Brain pericyte (primary cell): ENCODE measurements around the gene CCDC80.
"Not testable (repeated sequence)": the region's sequence is repeated elsewhere in the genome, so short reads cannot be mapped to it uniquely, and the experiment has no call there.

ENCODE experiments used
- DNase-seq: peaks from one replicate; pipeline ENCODE4 v3.0.0-alpha.2; 2012; ENCODE audit warnings: low read depth, low spot score

Gene CCDC80

DNA sequence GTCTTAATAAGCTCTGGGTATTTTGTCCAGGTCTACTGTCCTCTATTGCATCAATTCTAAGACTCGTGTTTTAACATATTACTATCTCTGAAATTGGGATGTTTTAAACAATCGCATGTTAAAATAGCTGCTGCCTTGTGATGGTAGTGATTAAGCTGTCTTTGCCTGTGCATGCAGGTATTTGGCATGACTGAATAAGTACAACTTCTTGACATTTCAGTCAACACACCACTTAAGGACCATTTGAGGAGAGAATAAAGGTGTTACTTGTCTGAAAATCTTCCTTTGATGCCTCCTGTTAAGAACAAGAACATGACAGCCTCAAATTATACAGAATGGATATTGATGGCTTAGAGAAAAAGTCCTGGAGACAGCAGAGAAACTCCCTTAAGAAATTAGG, 46.1 kb downstream of the CCDC80 start:
- no peak for DNase-seq

DNA sequence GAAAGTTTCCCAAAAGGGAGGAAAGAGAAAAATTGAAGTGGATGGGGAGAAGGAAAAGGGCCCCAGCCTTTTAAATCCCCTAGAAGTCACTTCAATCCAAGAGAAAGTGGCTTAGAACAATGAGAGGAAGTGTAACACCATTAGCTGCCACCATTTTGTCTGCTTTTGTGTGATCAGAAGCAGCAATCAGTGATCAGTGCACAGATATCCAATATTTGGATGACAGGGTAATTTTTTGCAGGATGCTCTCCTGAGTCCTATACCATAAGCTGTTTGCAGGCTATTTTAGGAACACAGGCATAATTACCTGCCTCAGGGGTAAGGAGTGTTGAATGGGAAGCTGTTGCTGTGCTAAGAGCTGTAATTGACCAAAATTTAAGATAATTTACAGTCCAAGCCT, 47.7 kb downstream of the CCDC80 start:
- no peak for DNase-seq

DNA sequence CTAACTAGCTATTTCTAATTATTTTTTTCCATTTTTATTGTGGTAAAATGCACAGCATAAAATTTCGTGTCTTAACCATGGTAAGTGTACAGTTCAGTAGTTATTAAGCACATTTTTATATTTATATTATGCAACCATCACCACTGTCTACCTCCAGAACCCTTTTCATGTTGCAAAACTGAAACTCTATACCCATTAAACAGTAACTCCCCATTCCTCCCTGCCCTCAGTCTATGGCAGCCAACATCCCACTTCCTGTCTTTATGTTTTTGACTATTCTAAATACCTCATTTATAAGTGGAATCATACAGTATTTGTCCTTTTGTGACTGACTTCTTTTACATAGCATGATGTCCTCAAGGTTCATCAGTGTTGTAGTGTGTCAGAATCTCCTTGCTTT, 53.6 kb downstream of the CCDC80 start:
- no peak for DNase-seq

DNA sequence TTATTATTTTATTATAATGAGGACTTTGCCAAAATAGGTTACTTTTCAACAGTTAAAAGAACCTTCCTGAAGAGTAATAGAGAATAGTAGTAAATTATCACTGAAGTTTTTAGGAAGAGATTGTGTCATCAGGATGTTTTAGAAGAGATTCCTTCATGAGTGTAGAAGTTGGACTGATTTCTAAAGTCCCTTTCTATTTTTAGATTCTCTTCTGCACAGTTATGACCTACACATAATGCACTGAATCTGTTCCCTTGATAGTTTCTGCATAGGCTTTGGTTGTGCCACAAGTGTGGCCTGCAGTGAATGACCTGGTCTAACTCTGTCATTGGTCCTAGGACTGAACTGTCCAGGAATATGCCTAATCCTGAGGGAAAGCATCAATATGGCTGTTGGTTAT, 55.2 kb downstream of the CCDC80 start:
- DNase-seq = no peak

DNA sequence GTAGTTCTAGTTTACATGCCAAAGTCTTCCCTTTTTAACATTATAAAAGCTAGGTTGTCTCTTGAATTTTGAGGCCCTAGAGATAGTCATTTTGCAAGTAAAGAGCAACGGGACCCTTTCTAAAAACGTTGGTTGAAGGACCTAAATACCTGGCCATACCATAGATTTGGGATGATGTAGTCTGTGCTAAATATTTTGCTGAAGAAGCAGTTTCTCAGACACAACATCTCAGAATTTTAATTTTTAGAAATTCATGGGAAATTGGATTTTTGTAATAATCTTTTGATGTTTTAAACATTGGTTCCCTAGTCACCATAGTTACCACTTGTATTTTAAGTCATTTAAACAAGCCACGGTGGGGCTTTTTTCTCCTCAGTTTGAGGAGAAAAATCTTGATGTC, 57.8 kb downstream of the CCDC80 start:
- no peak for DNase-seq

DNA sequence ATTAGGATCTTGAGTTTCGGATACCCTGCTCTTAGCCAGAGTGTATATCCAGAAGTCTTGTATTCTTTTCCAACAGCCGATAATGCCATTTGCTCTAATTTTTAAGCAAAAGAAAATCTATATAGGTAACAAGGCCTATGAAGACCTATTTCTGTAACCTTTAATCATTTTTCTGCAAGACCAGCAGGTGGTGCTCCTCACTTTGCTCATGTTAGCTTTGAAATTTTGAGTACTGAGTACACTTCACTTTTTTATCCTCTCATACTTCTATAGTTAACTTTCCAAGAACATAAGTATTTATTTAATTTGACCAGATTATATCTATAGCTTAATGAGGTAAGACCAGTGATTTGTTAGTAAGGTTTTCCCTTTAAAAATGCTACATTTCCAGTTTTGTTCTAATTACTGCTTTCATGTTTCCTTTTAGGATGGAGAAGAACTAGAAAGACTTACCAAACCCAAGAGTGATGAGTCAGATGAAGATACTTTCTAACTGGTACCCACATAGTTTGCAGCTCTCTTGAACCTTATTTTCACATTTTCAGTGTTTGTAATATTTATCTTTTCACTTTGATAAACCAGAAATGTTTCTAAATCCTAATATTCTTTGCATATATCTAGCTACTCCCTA, 58.6 kb downstream of the CCDC80 start:
- no peak for DNase-seq

DNA sequence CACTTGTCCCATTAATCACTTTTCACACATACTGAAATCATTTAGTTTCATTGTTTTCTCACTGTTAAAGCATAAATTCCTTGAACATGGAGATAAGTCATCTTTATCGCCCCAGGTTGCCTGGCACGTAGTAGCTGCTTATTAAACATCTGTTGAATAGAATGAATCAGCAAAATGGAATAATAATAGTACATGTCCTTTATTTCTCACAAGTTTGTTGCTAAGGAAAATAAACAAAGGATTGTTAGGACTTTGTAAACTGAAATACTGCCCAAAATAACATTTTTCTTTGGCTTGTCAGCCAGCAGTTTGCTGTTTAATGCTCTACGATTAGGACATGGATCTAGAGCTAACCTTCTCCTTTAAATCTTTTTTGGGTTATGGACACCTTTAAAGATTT, 61.2 kb downstream of the CCDC80 start:
- no peak for DNase-seq

DNA sequence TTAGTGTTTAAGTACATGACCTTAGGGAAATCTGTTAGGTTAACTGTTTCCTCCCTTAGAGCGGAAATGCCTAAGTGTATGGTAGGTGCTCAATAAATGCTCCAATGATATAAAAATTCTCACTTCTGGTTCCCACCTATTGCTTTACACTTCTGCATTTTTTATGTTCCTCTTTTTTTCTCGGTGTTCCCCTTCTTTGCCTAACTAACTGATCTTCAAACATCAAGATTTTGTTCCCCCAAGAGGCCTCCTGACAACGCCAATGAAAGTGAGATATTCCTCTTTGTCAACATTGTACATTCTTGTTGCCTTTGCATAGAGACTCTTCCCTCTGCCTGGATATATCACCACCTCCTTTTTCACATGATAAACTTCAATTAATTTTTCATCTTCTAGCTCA, 61.7 kb downstream of the CCDC80 start:
- DNase-seq = no peak

DNA sequence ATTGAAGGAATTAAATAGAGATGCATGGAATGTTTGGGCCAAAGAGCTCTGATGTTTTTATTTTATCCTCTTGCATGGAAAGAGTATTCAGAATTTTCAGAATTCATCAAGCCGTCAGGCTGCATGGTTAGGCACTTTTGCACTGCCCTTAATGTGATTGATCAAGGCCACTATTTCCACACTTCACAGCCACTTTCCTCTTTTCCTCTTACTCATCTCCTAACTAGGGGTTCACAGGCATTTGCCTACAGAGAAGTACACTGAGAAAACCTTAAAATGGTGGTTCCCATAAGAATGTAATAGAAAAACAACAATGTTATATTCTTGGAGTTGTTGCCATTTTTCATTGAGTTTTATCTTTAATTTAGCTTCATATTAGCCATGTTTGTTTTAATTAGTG, 68.2 kb downstream of the CCDC80 start:
- no peak for DNase-seq

DNA sequence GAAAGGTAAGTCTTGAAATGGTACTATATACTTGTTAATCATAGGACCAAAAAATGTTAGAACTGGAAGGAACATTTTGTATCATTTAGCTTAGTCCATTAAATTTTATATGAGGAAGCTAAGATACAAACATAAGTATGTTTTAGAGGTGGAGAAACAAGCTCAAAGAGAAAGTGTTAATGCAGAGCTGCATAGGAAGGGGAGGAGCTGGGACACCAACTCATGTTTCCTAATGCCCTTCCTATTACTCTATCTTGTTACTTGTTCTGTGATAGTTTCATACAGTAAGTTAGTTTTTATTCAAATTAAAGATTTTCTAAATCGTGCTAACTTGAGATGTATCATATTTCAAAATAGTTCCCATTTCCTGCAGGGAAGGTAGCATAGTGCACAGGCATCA, 71.7 kb downstream of the CCDC80 start:
- no peak for DNase-seq

DNA sequence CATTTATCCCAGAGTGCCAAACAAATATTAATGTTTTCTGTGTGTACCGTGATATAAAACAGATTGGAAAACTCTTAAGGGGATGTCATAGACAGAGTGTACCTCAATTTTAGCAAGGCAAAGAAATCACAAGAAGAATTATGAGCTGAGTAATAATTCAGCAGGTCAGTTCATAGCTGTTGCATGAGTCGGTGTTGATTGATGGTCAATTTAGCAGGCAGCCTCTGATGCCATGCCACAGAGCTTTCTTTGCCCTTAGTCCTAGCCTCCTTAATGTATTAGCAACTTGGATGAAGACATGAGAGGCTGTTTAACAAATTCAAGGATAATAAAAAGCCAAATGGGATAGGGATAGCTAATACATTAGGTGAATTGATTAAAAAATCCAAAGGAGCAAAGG, 72.3 kb downstream of the CCDC80 start:
- DNase-seq = no peak

DNA sequence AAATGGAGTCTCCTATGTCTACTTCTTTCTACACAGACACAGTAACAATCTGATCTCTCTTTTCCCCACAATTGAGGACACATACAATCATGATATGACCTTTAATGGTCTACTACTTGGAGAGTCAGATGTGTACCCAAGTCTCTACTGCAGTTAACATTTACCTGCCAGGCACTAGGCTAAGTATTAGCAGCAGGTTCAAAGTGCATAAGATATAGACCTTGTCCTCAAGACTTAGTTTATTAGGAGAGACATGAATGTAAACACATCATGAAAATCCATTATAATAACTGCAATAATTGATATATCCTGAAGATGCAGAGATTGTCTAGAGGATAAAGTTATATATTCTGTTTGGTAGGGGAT, 76.0 kb downstream of the CCDC80 start:
- no peak for DNase-seq

DNA sequence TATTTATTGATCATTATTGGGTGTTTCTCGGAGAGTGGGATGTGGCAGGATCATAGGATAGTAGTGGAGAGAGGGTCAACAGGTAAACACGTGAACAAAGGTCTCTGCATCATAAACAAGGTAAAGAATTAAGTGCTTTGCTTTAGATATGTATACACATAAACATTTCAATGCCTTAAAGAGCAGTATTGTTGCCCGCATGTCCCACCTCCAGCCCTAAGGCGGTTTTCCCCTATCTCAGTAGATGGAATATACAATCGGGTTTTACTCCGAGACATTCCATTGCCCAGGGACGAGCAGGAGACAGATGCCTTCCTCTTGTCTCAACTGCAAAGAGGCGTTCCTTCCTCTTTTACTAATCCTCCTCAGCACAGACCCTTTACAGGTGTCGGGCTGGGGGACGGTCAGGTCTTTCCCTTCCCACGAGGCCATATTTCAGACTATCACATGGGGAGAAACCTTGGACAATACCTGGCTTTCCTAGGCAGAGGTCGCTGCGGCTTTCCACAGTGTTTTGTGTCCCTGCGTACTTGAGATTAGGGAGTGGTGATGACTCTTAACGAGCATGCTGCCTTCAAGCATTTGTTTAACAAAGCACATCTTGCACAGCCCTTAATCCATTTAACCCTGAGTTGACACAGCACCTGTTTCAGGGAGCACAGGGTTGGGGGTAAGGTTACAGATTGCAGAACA, 76.5 kb downstream of the CCDC80 start:
- not testable (repeated sequence) for DNase-seq

DNA sequence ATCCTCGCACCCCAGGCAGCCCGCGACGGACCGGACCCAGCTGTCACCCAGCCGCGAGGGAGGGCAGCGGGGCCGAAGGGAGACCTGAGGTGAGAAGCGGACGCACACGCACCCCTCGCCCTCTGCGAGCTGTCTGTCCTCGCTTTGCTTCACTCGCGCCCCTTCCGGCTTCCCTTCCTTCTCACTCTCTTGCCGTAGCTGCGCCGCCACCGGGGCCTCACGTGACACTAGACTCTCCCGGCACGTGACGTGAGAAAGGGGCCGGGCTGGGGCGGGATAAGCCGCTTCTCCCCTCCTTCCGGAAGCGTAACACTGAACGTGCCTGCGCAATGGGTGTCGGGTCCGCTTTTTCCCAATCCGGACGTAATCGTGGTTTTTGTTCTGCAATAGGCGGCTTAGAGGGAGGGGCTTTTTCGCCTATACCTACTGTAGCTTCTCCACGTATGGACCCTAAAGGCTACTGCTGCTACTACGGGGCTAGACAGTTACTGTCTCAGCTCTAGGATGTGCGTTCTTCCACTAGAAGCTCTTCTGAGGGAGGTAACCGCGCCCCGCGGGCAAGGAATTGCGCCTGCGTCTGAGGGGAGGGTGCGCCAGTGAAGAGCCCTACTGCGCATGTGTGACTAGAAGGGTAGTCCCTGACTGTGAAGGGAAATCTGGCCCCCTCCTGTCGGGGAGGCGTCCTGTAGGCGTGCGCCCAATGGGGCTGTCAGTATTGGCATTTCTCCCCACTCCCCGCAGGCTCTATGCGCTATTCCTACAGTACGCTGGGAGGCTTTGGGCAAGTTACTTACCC, 79.0 kb downstream of the CCDC80 start, which contains the start of the genes ATG3 and SLC35A5:
Gene ATG3, minus strand, starts transcription at position 229 of the 796 bp plus-strand sequence. CDS start 434 bp downstream, outside the sequence.
Gene SLC35A5, plus strand, starts transcription at position 312 of the 796 bp plus-strand sequence. CDS start 1,359 bp downstream, outside the sequence.
- peak; percentile 95 for DNase-seq

DNA sequence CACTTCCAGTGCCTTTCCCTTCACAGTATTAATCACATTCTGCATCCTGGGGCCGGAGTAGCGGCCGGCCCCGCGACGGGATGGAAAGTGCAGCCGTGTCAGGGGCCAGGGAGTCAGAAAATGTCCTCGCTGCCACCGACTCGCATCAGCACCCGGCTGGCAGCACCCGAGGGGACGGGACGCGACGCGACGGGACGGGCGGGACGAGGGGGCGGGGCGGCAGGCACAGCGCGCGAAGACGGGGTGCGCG, 79.5 kb downstream of the CCDC80 start:
- no peak for DNase-seq

DNA sequence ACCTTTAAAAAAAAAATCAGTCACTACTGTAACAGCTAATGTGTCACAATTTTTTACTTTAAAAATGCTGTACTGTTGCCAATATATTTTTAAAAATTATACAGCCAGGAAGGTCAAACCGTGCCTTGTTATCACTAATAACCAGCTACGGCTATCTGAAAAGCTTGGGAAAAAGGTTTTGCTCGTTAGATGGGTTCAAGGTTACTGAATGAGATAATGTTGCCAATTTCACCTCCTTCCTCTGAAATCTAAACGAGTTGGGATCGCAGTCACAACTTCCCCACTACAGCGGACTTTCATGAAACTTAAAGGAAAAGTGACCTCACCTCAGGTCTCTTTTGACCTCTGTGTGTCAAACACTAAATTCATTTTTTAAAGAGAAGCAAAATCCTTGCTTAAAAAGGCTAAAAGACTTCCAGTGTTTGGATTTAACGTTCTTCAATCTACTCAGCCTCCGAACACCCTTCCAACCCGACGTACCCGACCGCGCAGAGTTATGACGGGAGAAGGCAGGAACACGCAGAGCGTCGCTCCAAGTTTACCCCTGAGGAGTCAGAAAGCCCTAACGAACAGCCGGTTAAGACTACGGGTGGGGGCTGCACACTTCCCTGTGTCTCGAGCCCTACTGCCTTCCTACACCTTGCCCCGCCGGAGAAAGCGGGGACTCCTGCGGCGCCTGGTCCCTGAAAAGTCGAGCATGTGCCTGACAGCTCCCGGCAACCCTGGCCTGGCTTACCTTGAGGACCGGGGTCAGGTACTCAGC, 80.0 kb downstream of the CCDC80 start:
- peak; percentile 40 for DNase-seq

DNA sequence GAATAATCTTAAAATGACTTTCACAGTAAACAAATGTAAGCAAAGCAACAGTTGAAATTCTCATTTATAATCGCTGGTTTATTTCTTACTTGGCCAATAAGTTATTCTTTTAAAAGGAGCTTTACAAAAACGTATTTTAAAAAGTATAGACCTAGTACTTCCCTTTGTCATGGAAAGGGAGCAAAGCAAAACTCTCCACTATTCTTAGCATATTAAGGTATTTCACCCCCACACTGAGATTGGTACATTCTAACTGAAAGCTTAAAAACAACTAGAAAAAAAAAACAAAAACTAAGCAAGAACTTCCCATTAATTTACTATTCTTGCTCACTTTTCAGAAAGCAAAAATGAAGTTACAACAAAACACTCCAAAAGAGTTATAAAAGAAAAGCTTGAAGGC, 80.6 kb downstream of the CCDC80 start:
- no peak for DNase-seq

DNA sequence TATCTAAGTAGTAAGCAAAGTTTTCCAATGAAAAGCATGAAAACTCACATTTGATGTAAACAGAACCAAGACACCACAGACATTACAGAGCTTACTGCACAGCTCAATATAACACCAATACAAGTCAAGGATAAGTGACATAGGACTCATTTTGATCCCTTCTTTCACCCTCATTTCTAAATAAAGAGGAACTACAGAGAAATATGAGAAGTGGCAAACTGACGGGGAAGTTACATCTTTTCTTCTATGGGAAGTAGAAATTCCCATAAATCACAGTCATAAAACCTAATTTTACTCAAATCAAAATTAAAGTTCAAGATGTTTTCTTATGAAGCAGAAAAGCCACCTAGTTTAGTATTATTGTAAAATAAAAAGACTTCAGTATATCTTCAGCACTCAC, 83.0 kb downstream of the CCDC80 start:
- no peak for DNase-seq

DNA sequence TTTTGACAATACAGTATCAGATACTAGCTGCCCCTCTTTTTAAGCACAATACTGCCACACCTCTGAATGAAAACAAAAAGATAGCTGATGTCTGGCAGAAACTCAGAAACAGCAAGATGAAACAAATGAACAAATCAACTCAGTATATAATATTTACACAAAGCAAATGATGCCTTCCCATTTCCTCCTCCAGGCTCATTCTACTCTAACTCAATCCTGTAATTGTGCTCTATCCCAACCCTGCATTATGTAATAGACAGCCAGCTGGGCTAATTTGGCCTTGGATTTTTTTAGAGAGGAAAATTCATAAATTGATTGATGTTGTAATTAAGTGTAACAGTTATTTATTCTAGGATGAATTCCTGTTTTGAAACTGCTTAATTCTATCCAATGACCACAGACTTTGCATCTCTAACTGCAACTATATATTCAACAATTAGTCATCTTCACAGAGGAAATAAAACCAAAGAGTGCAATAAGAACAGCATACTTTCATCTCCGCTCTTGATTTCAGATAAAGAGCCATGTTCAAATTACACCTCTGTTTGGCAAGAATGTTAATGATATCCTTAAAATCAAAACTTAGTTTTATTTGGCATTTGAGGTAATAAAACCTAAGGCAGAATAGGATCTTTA, 85.3 kb downstream of the CCDC80 start:
- no peak for DNase-seq

DNA sequence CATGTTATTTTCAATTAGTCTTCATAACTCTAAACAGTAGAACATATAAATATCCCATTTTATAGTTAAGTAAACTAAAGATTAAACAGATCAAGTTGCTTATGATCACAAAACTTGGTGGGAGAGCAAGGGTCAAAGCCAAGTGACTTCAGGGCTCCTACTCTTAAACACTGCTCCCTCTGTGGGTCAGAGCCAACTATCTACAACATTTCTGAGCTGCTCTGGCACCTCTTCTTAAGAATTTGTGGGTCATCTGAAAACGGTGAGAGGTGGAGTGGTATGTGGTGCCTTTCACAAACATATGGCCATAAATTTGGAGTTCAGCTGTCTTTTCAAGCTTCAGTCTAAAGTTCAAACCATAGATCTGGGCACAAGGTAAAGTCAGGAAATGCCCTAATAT, 90.1 kb downstream of the CCDC80 start:
- no peak for DNase-seq
